Measurements from ENCODE around the gene ABHD16B. TPM values are rescaled to one million over a fixed set of nuclear protein-coding genes. Genes with fewer than 3 reads are reported as not detected.

Gene ABHD16B
- total and polyA plus RNA-seq, 2 experiments from 2014 or later = not detected

- 0 out of 2 replicates have a peak, but pooled peaks cover 7% of the 10 kb centered on the region for H3F3A ChIP-seq (replicated peaks; ENCODE audit: low read depth)
- no peaks in the 10 kb centered on the region for H3K9me2 ChIP-seq (ENCODE audit: insufficient read depth)
- peaks cover 21% of the 10 kb centered on the region for H3K27me3 Mint-ChIP-seq (ENCODE audit: insufficient read depth, low read depth, poor library complexity)
- H3K27ac ChIP-seq (ENCODE audit: low read depth) = no peak overlapping the region
- TF ChIP-seq, protein P1, sequence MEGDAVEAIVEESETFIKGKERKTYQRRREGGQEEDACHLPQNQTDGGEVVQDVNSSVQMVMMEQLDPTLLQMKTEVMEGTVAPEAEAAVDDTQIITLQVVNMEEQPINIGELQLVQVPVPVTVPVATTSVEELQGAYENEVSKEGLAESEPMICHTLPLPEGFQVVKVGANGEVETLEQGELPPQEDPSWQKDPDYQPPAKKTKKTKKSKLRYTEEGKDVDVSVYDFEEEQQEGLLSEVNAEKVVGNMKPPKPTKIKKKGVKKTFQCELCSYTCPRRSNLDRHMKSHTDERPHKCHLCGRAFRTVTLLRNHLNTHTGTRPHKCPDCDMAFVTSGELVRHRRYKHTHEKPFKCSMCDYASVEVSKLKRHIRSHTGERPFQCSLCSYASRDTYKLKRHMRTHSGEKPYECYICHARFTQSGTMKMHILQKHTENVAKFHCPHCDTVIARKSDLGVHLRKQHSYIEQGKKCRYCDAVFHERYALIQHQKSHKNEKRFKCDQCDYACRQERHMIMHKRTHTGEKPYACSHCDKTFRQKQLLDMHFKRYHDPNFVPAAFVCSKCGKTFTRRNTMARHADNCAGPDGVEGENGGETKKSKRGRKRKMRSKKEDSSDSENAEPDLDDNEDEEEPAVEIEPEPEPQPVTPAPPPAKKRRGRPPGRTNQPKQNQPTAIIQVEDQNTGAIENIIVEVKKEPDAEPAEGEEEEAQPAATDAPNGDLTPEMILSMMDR (conservative IDR thresholded peaks at IDR 0.05; ENCODE audit: low read depth in 2 of 2) = no peak
- TF ChIP-seq STAT1 (IDR thresholded peaks at IDR 0.05; ENCODE audit: unreplicated experiment) (no peak), REST (IDR thresholded peaks at IDR 0.05; ENCODE audit: unreplicated experiment) (no peak), CREB1 (CRISPR knock-in tag; IDR thresholded peaks at IDR 0.05; ENCODE audit: low read depth) (no peak), NANOG (IDR thresholded peaks at IDR 0.05; ENCODE audit: borderline replicate concordance) (no peak), POLR2AphosphoS5 (IDR thresholded peaks at IDR 0.05; ENCODE audit: low read depth) (no peak), ZNF114 (CRISPR knock-in tag; IDR thresholded peaks at IDR 0.05) (no peak), JUNB (IDR thresholded peaks at IDR 0.05; ENCODE audit: unreplicated experiment) (no peak), ZNF331 (CRISPR knock-in tag; IDR thresholded peaks at IDR 0.05; ENCODE audit: low read depth) (no peak)
- TF ChIP-seq, protein P2, sequence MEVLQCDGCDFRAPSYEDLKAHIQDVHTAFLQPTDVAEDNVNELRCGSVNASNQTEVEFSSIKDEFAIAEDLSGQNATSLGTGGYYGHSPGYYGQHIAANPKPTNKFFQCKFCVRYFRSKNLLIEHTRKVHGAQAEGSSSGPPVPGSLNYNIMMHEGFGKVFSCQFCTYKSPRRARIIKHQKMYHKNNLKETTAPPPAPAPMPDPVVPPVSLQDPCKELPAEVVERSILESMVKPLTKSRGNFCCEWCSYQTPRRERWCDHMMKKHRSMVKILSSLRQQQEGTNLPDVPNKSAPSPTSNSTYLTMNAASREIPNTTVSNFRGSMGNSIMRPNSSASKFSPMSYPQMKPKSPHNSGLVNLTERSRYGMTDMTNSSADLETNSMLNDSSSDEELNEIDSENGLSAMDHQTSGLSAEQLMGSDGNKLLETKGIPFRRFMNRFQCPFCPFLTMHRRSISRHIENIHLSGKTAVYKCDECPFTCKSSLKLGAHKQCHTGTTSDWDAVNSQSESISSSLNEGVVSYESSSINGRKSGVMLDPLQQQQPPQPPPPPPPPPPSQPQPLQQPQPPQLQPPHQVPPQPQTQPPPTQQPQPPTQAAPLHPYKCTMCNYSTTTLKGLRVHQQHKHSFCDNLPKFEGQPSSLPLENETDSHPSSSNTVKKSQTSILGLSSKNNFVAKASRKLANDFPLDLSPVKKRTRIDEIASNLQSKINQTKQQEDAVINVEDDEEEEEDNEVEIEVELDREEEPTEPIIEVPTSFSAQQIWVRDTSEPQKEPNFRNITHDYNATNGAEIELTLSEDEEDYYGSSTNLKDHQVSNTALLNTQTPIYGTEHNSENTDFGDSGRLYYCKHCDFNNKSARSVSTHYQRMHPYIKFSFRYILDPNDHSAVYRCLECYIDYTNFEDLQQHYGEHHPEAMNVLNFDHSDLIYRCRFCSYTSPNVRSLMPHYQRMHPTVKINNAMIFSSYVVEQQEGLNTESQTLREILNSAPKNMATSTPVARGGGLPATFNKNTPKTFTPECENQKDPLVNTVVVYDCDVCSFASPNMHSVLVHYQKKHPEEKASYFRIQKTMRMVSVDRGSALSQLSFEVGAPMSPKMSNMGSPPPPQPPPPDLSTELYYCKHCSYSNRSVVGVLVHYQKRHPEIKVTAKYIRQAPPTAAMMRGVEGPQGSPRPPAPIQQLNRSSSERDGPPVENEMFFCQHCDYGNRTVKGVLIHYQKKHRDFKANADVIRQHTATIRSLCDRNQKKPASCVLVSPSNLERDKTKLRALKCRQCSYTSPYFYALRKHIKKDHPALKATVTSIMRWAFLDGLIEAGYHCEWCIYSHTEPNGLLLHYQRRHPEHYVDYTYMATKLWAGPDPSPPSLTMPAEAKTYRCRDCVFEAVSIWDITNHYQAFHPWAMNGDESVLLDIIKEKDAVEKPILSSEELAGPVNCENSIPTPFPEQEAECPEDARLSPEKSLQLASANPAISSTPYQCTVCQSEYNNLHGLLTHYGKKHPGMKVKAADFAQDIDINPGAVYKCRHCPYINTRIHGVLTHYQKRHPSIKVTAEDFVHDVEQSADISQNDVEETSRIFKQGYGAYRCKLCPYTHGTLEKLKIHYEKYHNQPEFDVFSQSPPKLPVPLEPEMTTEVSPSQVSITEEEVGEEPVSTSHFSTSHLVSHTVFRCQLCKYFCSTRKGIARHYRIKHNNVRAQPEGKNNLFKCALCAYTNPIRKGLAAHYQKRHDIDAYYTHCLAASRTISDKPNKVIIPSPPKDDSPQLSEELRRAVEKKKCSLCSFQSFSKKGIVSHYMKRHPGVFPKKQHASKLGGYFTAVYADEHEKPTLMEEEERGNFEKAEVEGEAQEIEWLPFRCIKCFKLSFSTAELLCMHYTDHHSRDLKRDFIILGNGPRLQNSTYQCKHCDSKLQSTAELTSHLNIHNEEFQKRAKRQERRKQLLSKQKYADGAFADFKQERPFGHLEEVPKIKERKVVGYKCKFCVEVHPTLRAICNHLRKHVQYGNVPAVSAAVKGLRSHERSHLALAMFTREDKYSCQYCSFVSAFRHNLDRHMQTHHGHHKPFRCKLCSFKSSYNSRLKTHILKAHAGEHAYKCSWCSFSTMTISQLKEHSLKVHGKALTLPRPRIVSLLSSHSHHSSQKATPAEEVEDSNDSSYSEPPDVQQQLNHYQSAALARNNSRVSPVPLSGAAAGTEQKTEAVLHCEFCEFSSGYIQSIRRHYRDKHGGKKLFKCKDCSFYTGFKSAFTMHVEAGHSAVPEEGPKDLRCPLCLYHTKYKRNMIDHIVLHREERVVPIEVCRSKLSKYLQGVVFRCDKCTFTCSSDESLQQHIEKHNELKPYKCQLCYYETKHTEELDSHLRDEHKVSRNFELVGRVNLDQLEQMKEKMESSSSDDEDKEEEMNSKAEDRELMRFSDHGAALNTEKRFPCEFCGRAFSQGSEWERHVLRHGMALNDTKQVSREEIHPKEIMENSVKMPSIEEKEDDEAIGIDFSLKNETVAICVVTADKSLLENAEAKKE (CRISPR knock-in tag; IDR thresholded peaks at IDR 0.05) = no peak
- TF ChIP-seq, protein P3, sequence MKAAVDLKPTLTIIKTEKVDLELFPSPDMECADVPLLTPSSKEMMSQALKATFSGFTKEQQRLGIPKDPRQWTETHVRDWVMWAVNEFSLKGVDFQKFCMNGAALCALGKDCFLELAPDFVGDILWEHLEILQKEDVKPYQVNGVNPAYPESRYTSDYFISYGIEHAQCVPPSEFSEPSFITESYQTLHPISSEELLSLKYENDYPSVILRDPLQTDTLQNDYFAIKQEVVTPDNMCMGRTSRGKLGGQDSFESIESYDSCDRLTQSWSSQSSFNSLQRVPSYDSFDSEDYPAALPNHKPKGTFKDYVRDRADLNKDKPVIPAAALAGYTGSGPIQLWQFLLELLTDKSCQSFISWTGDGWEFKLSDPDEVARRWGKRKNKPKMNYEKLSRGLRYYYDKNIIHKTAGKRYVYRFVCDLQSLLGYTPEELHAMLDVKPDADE (IDR thresholded peaks at IDR 0.05) = no peak
- H3K79me2 ChIP-seq (replicated peaks; ENCODE audit: insufficient read depth) = peaks cover 58% of the 10 kb centered on the region
- peaks cover 11% of the 10 kb centered on the region for H4K20me1 ChIP-seq (replicated peaks; ENCODE audit: insufficient read depth)
- no peaks in the 10 kb centered on the region for H3K4me1 ChIP-seq (ENCODE audit: insufficient read depth)
- H3K9me3 Mint-ChIP-seq = peaks cover 8% of the 10 kb centered on the region
- H3K36me3 Mint-ChIP-seq (ENCODE audit: low read depth) = peaks cover 11% of the 10 kb centered on the region; the same call in 2 of the 3 replicates
- H3K4me1 Mint-ChIP-seq = peaks cover 10% of the 10 kb centered on the region
- no peaks in the 10 kb centered on the region for H3K27me3 ChIP-seq (ENCODE audit: insufficient read depth)
- no peak overlapping the region for H3K4me3 ChIP-seq
- no peak overlapping the region; the same call in 1 of the 2 replicates for H3K27ac Mint-ChIP-seq
- H3K4me2 ChIP-seq = no peak overlapping the region
- no peak overlapping the region for H2AFZ ChIP-seq
- no peak overlapping the region for H3K4me3 Mint-ChIP-seq
- ATAC-seq (no peak), DNase-seq (ENCODE audit: low spot score) (no peak)
- no peaks in the 10 kb centered on the region for H3K36me3 ChIP-seq (ENCODE audit: insufficient read depth)
Measured at GRCh38 chr20:63814891-63815614, 46.2 kb upstream of the ABHD16B start.
